NCI-H524 treated with DMSO at 0.1 percent for 48 hours (cell line): ENCODE results near the gene MED10.
"Not testable (repeated sequence)": the region's sequence is repeated elsewhere in the genome, so short reads cannot be mapped to it uniquely, and the experiment has no call there.

Experiments
- DNase-seq: peaks from one replicate; lab custom pipeline; 2025; lab: John Stamatoyannopoulos, UW

The MED10 gene

GRCh38 chr5:6372251-6373080 is 5.9 kb downstream of the MED10 start:
- no peak for DNase-seq

DNA sequence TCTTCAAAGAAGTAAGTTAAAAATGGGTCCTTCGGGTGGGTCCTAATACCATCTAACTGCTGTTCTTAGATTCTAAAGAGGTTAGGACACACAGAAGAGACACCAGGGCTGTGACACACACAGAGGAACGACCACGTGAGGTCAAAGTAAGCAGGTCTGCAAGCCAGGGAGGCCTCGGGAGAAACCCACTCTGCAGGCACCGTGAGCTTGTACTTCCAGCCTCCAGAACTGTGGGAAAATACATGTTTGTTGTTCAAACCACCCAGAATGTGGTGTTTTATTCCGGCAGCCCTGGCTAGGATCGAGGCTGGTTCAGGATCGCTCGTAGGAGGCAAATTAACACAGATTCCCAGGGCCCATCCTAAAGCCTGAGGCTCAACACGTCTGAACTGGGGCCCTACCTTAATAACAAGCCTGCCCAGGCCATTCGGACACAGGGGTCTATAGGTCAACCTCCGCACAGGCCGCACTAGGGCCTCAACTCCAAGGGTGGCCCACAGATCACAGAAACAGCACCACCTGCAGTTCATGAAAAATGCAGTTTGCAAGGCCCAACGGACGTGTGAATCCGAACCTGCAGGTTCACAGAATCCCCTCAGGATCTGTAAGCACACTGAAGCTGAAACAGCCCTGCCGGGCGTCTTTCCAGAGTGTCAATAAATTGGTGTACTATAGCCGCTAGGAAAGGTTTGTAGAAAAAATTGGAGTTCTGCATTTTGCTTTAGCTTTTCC is 7.1 kb downstream of the MED10 start:
- no peak for DNase-seq

- DNase-seq = no peak
Observed at GRCh38 chr5:6370580-6370979, 7.8 kb downstream of the MED10 start.

- DNase-seq = no peak
Observed at GRCh38 chr5:6365977-6366590, 12.3 kb downstream of the MED10 start.

- DNase-seq = no peak
Observed at GRCh38 chr5:6365142-6365976, 13.0 kb downstream of the MED10 start.

- DNase-seq = not testable (repeated sequence)
Observed at GRCh38 chr5:6363454-6364011, 14.8 kb downstream of the MED10 start.

- DNase-seq = no peak
Observed at GRCh38 chr5:6362846-6363245, 15.5 kb downstream of the MED10 start.

- DNase-seq = no peak
Observed at GRCh38 chr5:6361101-6361500, 17.2 kb downstream of the MED10 start.

DNA sequence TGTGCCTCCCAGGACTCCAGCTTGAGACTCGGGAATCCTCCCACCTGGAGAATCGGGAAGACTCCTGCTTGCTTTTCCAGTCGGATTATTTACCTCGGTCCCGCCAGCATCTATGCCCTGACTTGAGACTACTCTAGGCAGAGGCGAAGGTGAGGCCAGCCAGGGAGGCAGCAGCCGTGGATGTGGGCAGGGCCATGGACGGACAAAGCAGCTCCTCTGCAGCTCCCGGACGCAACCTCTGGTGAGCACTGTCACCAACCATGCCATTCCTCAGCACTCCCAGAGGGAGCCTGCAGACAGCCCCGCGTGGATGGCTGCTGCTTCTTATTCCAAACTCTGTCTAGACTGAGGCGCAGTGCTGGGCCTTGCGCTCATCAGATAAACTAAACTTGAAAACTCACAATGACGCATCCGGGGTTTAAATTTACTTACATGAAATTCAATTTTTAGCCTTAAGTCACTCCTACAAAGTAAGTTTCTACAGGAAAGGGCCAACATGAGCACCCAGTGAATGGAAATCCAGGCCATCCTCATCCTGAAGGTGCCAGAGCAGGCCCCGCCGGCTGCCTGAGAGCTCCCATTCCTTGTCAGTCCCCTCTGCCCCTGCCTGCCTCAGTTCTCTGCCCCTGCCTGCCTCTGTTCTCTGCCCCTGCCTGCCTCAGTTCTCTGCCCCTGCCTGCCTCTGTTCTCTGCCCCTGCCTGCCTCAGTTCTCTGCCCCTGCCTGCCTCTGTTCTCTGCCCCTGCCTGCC is 17.8 kb downstream of the MED10 start:
- no peak for DNase-seq

DNA sequence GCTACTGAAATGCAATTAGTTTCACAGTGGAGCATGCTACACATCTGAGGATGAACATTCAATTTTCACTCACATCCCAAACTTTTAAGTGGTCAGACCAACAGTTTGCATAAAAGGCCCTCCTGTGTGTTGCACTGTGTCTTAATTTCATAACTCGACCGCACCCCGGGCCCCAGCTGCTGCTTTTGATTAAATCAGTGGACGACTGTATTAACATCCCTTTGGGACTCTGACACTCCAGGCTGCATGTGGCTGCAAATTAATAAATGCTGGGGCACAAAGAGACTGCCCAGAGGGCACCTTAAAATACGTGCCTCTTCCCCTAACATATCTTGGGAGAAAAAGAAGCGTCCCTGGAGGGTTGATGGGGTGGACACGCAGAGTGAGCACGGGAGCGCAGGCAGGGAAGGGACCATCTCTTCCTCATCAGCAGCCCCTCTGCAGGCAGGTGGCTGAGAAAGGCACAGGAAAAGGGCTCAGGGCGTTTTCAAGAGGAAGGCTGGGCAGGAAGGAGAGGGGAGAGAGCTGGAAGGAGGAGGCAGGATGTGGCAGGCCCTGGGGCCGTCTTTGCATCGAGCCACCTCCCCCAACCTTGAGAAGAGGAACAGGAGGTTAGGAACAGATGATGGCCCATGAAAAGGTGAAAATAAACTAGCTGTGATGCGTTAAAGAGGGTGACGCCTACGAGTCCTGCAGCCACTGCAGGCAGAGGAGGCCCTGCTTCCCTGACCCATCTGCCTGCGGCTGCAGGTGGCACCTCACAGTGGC is 18.6 kb downstream of the MED10 start:
- DNase-seq = no peak

GRCh38 chr5:6358434-6358820 is 19.9 kb downstream of the MED10 start:
- DNase-seq = no peak

DNA sequence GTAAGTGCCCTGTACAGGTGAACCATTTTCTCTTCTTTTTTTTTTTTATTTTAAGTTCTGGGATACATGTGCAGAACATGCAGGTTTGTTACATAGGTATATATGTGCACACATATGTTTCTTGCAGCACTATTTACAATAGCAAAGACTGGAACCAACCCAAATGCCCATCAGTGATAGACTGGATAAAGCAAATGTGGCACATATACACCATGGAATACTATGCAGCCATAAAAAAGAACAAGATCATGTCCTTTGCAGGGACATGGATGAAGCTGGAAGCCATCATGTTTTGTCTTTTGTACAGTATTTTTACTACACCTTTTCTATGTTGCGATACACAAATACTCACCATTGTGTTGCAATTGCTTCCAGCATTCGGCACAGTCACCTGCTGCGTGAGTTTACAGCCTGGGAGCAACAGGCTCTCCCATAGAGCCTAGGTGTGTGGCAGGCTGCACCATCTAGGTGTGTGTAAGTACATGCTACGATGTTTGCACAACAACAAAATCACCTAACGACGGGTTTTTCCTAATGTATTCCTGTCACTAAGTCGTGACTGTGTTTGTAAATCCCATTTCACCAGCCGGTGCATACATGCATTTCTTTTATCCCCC is 20.4 kb downstream of the MED10 start:
- not testable (repeated sequence) for DNase-seq

DNA sequence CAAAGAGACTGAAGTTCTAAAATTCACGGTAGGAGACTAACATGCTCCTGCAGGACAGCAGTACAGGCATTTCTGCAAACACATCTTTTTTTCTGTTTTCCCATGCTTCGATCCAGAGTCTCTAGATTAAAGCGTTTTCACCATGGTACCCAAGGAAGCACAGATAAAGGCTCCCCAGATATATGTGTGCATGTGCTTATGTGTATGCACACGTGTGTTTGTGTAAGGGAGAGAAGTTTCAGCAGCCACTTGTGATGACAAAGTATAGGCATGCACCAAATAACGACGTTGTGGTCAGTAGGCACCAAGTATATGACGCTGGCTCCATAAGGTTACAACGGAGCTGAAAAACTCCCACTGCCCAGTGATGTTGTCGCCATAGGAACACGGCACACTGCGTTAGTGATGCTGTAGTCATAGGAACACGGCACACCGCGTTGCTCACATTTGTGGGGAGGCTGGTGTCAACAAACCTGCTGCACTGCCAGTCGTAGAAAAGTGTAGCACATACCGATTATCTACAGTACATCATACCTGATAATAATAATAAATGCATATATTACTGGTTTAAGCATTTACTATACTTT is 21.7 kb downstream of the MED10 start:
- DNase-seq = no peak

- DNase-seq = no peak
Observed at GRCh38 chr5:6355294-6355693, 23.1 kb downstream of the MED10 start.

DNA sequence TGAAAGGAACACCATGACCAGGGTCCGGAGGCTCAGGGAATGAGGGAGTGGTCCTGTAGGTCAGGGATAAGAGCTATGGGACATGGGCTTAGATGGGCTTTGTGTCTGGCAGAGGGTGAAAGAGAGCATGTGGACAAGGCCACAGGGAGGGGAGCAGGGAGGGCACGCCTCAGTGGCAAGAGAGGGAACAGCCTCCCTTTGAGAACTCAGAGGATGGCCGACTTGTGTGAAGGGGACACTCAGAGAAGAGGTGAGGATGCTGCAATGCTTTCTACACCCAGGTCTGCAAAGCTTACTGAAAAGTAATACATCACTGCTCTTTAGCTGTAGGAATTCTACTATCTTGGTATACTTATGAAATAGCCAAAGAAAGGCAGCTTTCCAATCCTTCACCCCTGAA is 23.5 kb downstream of the MED10 start:
- DNase-seq = no peak

- DNase-seq = no peak
Observed at GRCh38 chr5:6353602-6354302, 24.6 kb downstream of the MED10 start.

DNA sequence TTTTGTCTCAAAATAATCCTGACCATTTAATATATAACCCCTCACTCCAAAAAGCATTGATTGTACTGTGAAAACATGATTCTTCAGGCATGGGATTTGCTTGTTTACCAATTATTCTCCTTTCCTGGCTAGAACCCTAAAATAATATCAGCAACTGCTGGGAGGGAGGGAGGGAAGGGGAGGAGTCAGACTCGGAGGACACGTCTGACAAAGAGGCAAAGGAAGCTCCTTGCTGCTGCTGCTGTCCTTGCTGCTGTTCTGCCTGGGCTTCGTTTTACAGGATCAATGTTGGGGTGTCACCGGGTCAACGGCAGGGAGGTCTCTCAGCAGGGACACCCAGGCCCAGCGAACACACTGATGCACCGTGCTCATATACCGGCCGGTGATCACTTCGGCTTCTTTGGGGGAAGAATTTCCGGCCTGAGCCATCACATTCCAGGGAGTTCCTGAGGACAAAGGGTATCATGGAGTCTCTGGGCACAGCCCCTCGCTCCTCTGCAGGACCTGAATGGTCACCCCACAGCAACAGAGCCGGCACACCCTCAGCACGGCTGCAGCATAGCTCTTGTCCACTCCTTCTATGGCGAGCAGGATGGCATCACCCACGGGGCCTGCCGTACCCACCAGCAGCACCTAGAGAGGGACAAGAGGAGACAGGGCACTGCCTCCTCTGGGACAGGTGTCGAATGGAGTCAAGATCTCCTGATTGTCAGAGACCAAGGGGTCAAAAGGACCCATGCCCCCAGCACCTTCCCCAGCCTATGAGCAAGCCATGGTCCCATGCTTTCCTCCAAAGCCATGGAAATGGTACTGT is 27.9 kb downstream of the MED10 start:
- DNase-seq = no peak

DNA sequence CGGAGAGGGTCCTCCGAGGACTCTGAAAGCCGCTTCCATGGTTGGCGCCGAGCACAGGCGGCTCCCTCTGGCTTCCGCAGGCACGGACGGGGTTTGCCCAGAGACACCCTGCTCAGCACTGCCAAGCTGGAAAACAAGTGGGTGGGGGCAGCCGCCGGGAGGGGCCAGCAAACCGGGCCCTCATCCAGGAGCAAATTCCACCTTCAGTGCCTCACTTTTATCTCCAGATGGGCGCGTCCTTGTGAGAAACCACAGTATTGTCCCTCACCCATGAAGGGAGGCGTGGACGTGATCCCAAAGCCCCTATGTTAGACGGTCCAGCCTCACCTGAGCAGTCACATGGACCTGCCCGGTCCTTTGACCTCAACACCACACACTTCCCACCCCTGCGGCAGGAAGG is 29.0 kb downstream of the MED10 start:
- no peak for DNase-seq
